H1 (cell line): ENCODE data around the gene CLEC14A. TPM values are rescaled to one million over a fixed set of nuclear protein-coding genes. Genes with fewer than 3 reads are reported as not detected.

Source experiments
- CTCF ChIA-PET: fragments of 300-600 bp; sonication (Branson Sonifier 250); formaldehyde crosslinking; loops from one replicate; lab custom pipeline; 2021; ENCODE audit not compliant: partially characterized antibody; lab: Charles Lee
- POLR2A ChIA-PET: fragments of 300-600 bp; sonication (Branson Sonifier 250); formaldehyde crosslinking; loops from one replicate; lab custom pipeline; 2021; ENCODE audit warnings: inconsistent platforms; ENCODE audit not compliant: partially characterized antibody; lab: Charles Lee
- DNase-seq, 2 experiments: peaks; one replicate each; pipeline versions ENCODE4 v3.0.0 to v3.0.0-alpha.2; 2010 to 2022; ENCODE audit warnings: low spot score in 2 of 2, low read depth in 1 of 2, mixed read lengths in 1 of 2
- FAIRE-seq: peaks from 2 replicates; lab custom pipeline; 2011; peaks lifted over from hg19 to GRCh38; lab: Jason Lieb, UNC
- H2AFZ ChIP-seq: 2 replicates; pipeline ENCODE4 v1.8.1; 2012; ENCODE audit warnings: low read length, inconsistent platforms
- H2AK5ac ChIP-seq: 2 replicates; pipeline ENCODE4 v1.6.1; 2013; ENCODE audit warnings: low read depth, low read length
- H2BK120ac ChIP-seq: replicated peaks from 2 replicates; pipeline ENCODE3; 2013; ENCODE audit warnings: low read depth, low read length, inconsistent platforms
- H2BK12ac ChIP-seq: 2 replicates; pipeline ENCODE4 v1.6.1; 2013; ENCODE audit warnings: low read depth, low read length
- H2BK15ac ChIP-seq: 2 replicates; pipeline ENCODE4 v1.6.1; 2013; ENCODE audit warnings: low read length
- H2BK20ac ChIP-seq: 2 replicates; pipeline ENCODE4 v1.6.1; 2013; ENCODE audit warnings: low read length
- H2BK5ac ChIP-seq: 2 replicates; pipeline ENCODE4 v1.6.1; 2013; ENCODE audit warnings: low read depth, low read length
- H3K14ac ChIP-seq: 2 replicates; pipeline ENCODE4 v1.6.1; 2013; ENCODE audit warnings: inconsistent platforms; ENCODE audit not compliant: insufficient read length
- H3K18ac ChIP-seq: 2 replicates; pipeline ENCODE4 v1.6.1; 2013; ENCODE audit warnings: low read length; ENCODE audit errors: extremely low read depth
- H3K23ac ChIP-seq: 2 replicates; pipeline ENCODE4 v1.6.1; 2013; ENCODE audit warnings: inconsistent platforms; ENCODE audit not compliant: insufficient read length
- H3K23me2 ChIP-seq: 2 replicates; pipeline ENCODE4 v1.6.1; 2013; ENCODE audit warnings: low read depth, low read length
- H3K27ac ChIP-seq: 2 replicates; pipeline ENCODE4 v1.6.1; 2011; ENCODE audit warnings: low read depth, low read length, inconsistent platforms
- H3K27me3 ChIP-seq, 4 experiments: replicated peaks in 1 of 4; 1 replicate in 1 of 4; 2 replicates in 3 of 4; pipeline versions ENCODE4 v1.6.1 to v1.8.1; 2011 to 2013; ENCODE audit warnings: low read length in 3 of 4, mild to moderate bottlenecking in 3 of 4, inconsistent platforms in 2 of 4, mixed read lengths in 2 of 4, moderate library complexity in 1 of 4; ENCODE audit not compliant: control insufficient read depth in 3 of 4, insufficient read depth in 3 of 4; ENCODE audit errors: extremely low read depth in 1 of 4
- H3K36me3 ChIP-seq, 4 experiments: 2 replicates each; pipeline versions ENCODE4 v1.6.1 to v1.8.1; 2011 to 2013; ENCODE audit warnings: mild to moderate bottlenecking in 4 of 4, low read length in 3 of 4, moderate library complexity in 2 of 4, control low read depth in 1 of 4, inconsistent platforms in 1 of 4; ENCODE audit not compliant: insufficient read depth in 4 of 4, control insufficient read depth in 2 of 4
- H3K4ac ChIP-seq: replicated peaks from 2 replicates; pipeline ENCODE3; 2013; ENCODE audit warnings: low read length, low read depth, mixed read lengths, inconsistent platforms; ENCODE audit not compliant: insufficient read length
- H3K4me1 ChIP-seq, 4 experiments: replicated peaks in 1 of 4; 1 replicate in 1 of 4; 2 replicates in 3 of 4; pipeline versions ENCODE4 v1.6.1 to v1.8.1; 2011 to 2013; ENCODE audit warnings: low read length in 3 of 4, inconsistent platforms in 2 of 4, mixed read lengths in 1 of 4; ENCODE audit not compliant: insufficient read depth in 4 of 4, control insufficient read depth in 3 of 4
- H3K4me2 ChIP-seq, 2 experiments: 2 replicates each; pipeline versions ENCODE4 v1.6.1 to v1.8.1; 2011 to 2013; ENCODE audit warnings: low read depth in 2 of 2, low read length in 2 of 2, control low read depth in 1 of 2, inconsistent platforms in 1 of 2, mild to moderate bottlenecking in 1 of 2; ENCODE audit not compliant: insufficient read depth in 1 of 2
- H3K4me3 ChIP-seq, 4 experiments: fragments of 200-600, 300-600 bp in 1 of 4; sonication (generic), shearing (Covaris generic), sonication (Bioruptor Twin) in 1 of 4; 2 replicates each; pipeline versions ENCODE4 v1.5.1 to v1.8.1; 2011 to 2016; ENCODE audit warnings: low read length in 4 of 4, low read depth in 3 of 4, control low read depth in 2 of 4, inconsistent platforms in 2 of 4, mild to moderate bottlenecking in 2 of 4, mixed read lengths in 1 of 4, moderate library complexity in 1 of 4; ENCODE audit not compliant: insufficient read depth in 2 of 4; ENCODE audit errors: extremely low read depth in 1 of 4
- H3K56ac ChIP-seq: replicated peaks from 2 replicates; pipeline ENCODE3; 2013; ENCODE audit warnings: low read depth, mild to moderate bottlenecking, mixed read lengths, low read length, inconsistent platforms; ENCODE audit not compliant: insufficient read length
- H3K79me1 ChIP-seq: 2 replicates; pipeline ENCODE4 v1.6.1; 2013; ENCODE audit warnings: low read depth, low read length, control low read depth
- H3K79me2 ChIP-seq, 2 experiments: 2 replicates each; pipeline versions ENCODE4 v1.6.1 to v1.8.1; 2012 to 2013; ENCODE audit warnings: low read length in 2 of 2, mild to moderate bottlenecking in 2 of 2, inconsistent platforms in 1 of 2; ENCODE audit not compliant: insufficient read depth in 2 of 2, control insufficient read depth in 1 of 2
- H3K9ac ChIP-seq, 4 experiments: replicated peaks in 1 of 4; 1 replicate in 1 of 4; 2 replicates in 3 of 4; pipeline versions ENCODE4 v1.6.1 to v1.8.1; 2011 to 2013; ENCODE audit warnings: low read depth in 3 of 4, low read length in 3 of 4, control low read depth in 2 of 4, mild to moderate bottlenecking in 2 of 4, moderate library complexity in 2 of 4, inconsistent platforms in 1 of 4; ENCODE audit errors: extremely low read depth in 1 of 4
- H3K9me3 ChIP-seq, 2 experiments: 2 replicates each; pipeline versions ENCODE4 v1.6.1 to v1.8.1; 2012 to 2013; ENCODE audit warnings: mild to moderate bottlenecking in 2 of 2, moderate library complexity in 2 of 2, control low read depth in 1 of 2, inconsistent platforms in 1 of 2, low read depth in 1 of 2, low read length in 1 of 2, mixed read lengths in 1 of 2; ENCODE audit not compliant: insufficient read depth in 2 of 2
- H4K20me1 ChIP-seq, 2 experiments: replicated peaks in 1 of 2; 2 replicates each; pipeline versions ENCODE3 to v1.8.1; 2011 to 2013; ENCODE audit warnings: inconsistent platforms in 2 of 2, low read length in 2 of 2, mild to moderate bottlenecking in 1 of 2; ENCODE audit not compliant: insufficient read depth in 2 of 2, control insufficient read depth in 1 of 2
- H4K5ac ChIP-seq: 2 replicates; pipeline ENCODE4 v1.6.1; 2013; ENCODE audit warnings: low read length, low read depth, mixed read lengths, inconsistent platforms; ENCODE audit not compliant: insufficient read length
- H4K8ac ChIP-seq: 2 replicates; pipeline ENCODE4 v1.8.0; 2013; ENCODE audit warnings: mild to moderate bottlenecking, moderate library complexity, low read length, inconsistent platforms; ENCODE audit not compliant: insufficient read depth; ENCODE audit errors: extremely low read depth
- H4K91ac ChIP-seq: replicated peaks from 2 replicates; pipeline ENCODE3; 2013; ENCODE audit warnings: low read length, mixed read lengths, inconsistent platforms; ENCODE audit not compliant: insufficient read length
- CTBP2 ChIP-seq: IDR thresholded peaks from 2 replicates; pipeline ENCODE4 v1.7.0; 2011; ENCODE audit warnings: borderline replicate concordance, mild to moderate bottlenecking, moderate library complexity, mixed read lengths, low read length; ENCODE audit not compliant: insufficient read depth, insufficient read length
- EGR1 ChIP-seq: IDR thresholded peaks from 2 replicates; pipeline ENCODE4 v1.6.1; 2011; ENCODE audit warnings: low read depth, low read length, borderline replicate concordance
- GTF2F1 ChIP-seq: IDR thresholded peaks from 2 replicates; pipeline ENCODE4 v1.6.1; 2012; ENCODE audit warnings: low read depth, low read length, improper control_type of control experiment, borderline replicate concordance
- KDM1A ChIP-seq: fragments of 200-600, 300-600 bp; sonication (generic); IDR thresholded peaks from 2 replicates; pipeline ENCODE4 v1.7.1; 2016; ENCODE audit warnings: mild to moderate bottlenecking, low read length, borderline replicate concordance
- PHF8 ChIP-seq: fragments of 200-600 bp; sonication (generic); conservative IDR thresholded peaks from 2 replicates; pipeline ENCODE4 v1.7.1; 2012; ENCODE audit warnings: low read depth, mild to moderate bottlenecking, inconsistent platforms, low read length, moderate library complexity
- RNF2 ChIP-seq: fragments of 200-900, 300-1000 bp; sonication (generic); IDR thresholded peaks from 2 replicates; pipeline ENCODE4 v1.7.1; 2016; ENCODE audit warnings: borderline replicate concordance, low read depth, mild to moderate bottlenecking, antibody characterized with exemption, low read length; ENCODE audit not compliant: poor library complexity, severe bottlenecking; ENCODE audit errors: missing control alignments
- SIRT6 ChIP-seq: IDR thresholded peaks from one replicate; pipeline ENCODE4 v1.7.1; 2012; ENCODE audit warnings: low read length, inconsistent platforms
- TAF1 ChIP-seq: IDR thresholded peaks from 2 replicates; pipeline ENCODE4 v1.6.1; 2011; ENCODE audit warnings: mild to moderate bottlenecking, low read depth, low read length
- YY1 ChIP-seq: IDR thresholded peaks from 2 replicates; pipeline ENCODE4 v1.6.1; 2011; ENCODE audit warnings: low read depth, mild to moderate bottlenecking, low read length
- WGBS, 2 experiments: shearing (Covaris generic) in 1 of 2; methylation state at CpG; one replicate each; pipeline versions ENCODE4 v1.1.6 to v1.1.7; 2013 to 2015; ENCODE audit warnings: low lambda C conversion rate in 2 of 2, mixed read lengths in 2 of 2, inconsistent platforms in 1 of 2, low coverage in 1 of 2, missing lambda C conversion rate in 1 of 2; ENCODE audit not compliant: insufficient replicate concordance in 2 of 2, insufficient coverage in 1 of 2, insufficient read length in 1 of 2; ENCODE audit errors: extremely low coverage in 1 of 2, missing lambda C conversion rate in 1 of 2; 5-methylcytosine and 5-hydroxymethylcytosine counted together
- polyA plus RNA-seq, 7 experiments: library from polyadenylated mRNA; depleted of rRNA in 3 of 7; stranded (reverse) in 5 of 7; unstranded in 2 of 7; fragments of >200 nt in 5 of 7; fragments of 200-250 nt in 2 of 7; gene quantifications; 1 replicate in 5 of 7; 2 replicates in 1 of 7; 4 replicates in 1 of 7; pipeline versions ENCODE4 v1.2.1 to v1.2.3, GENCODE V29; 2011 to 2013; ENCODE audit warnings: missing spikeins in 2 of 7, mixed read lengths in 2 of 7
- total RNA-seq: library from RNA; stranded (reverse); fragmentation: NEBNext Ultra II Directional; extraction: Animal tissue kit (Norgen Biotek cat#: 25700); gene quantifications from 2 replicates; pipeline ENCODE4 v1.2.1, GENCODE V29; 2021
- TF ChIP-seq, protein P1 (sequence below): IDR thresholded peaks from 2 replicates; pipeline ENCODE4 v1.6.1; 2011; ENCODE audit warnings: low read length, improper control_type of control experiment

The CLEC14A gene
- total and polyA plus RNA-seq, 2 of the 8 experiments (the other 6 are each of a cell fraction or from before 2014, with no cell fraction given): 0.09 to 0.13 TPM

- no peak overlapping the region for H4K8ac ChIP-seq
- H3K23me2 ChIP-seq: no peaks in the 10 kb centered on the region
- H2BK120ac ChIP-seq: no peak overlapping the region
- no peak overlapping the region for H2AFZ ChIP-seq
- H3K27me3 ChIP-seq: no peaks in the 10 kb centered on the region
- H3K79me1 ChIP-seq: no peaks in the 10 kb centered on the region
- no peak overlapping the region for H3K9ac ChIP-seq
- no peak overlapping the region for H3K23ac ChIP-seq
- H4K20me1 ChIP-seq: no peaks in the 10 kb centered on the region
- no peak overlapping the region for H3K27ac ChIP-seq
- H4K91ac ChIP-seq: no peak overlapping the region
- no peak overlapping the region for H3K4me2 ChIP-seq
- no peaks in the 10 kb centered on the region for H3K36me3 ChIP-seq
- no peak overlapping the region for H3K18ac ChIP-seq
- H2BK15ac ChIP-seq: no peak overlapping the region
- no peak overlapping the region for H2BK20ac ChIP-seq
- H3K79me2 ChIP-seq: no peaks in the 10 kb centered on the region
- no peak overlapping the region for H3K56ac ChIP-seq
- TF ChIP-seq EGR1 (no peak), KDM1A (no peak), YY1 (no peak), SIRT6 (no peak), TAF1 (no peak), CTBP2 (no peak), GTF2F1 (no peak), RNF2 (no peak), PHF8 (no peak)
- TF ChIP-seq, protein P1, sequence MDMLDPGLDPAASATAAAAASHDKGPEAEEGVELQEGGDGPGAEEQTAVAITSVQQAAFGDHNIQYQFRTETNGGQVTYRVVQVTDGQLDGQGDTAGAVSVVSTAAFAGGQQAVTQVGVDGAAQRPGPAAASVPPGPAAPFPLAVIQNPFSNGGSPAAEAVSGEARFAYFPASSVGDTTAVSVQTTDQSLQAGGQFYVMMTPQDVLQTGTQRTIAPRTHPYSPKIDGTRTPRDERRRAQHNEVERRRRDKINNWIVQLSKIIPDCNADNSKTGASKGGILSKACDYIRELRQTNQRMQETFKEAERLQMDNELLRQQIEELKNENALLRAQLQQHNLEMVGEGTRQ: no peak
- DNase-seq (no peak), FAIRE-seq (no peak)
- H3K4me3 ChIP-seq: no peak overlapping the region
- no peak overlapping the region for H3K14ac ChIP-seq
- H3K4ac ChIP-seq: no peak overlapping the region
- ChIA-PET CTCF (interaction anchor here (0.6 kb wide), 1 partner anchor 21 kb away, joined by 3 read pairs; no protein-coding TSS in a partner anchor), POLR2A (interaction anchor here (1.6 kb wide), 1 partner anchor 91 kb away, joined by 3 read pairs; no protein-coding TSS in a partner anchor)
- no peak overlapping the region for H4K5ac ChIP-seq
- no peak overlapping the region for H2BK12ac ChIP-seq
- WGBS, 2 experiments: 91 to 100% methylated on average over 1 of the region's 1 CpG
- no peaks in the 10 kb centered on the region for H3K4me1 ChIP-seq
- no peak overlapping the region for H2BK5ac ChIP-seq
- no peaks in the 10 kb centered on the region for H3K9me3 ChIP-seq
- no peak overlapping the region for H2AK5ac ChIP-seq
Measured at GRCh38 chr14:38297681-38298080, 41.8 kb upstream of the CLEC14A start.
